HepG2 (cell line): ENCODE data around the gene RNFT2. TPM values are rescaled to one million over a fixed set of nuclear protein-coding genes. Genes with fewer than 3 reads are reported as not detected.

Source experiments
- ATAC-seq: fragments of 200-7000 bp; cut with Tn5 transposase; 3 replicates; pipeline ENCODE4 v1.9.1; 2020; ENCODE audit warnings: mild to moderate bottlenecking, moderate library complexity
- BruUV-seq: library from RNA; stranded (reverse); fragments of 400-500 nt; replicated peaks from 2 replicates; lab custom pipeline; 2021; lab: Mats Ljungman, UMichigan
- CTCF ChIA-PET: fragments of 300-600 bp; formaldehyde crosslinking; extraction: SDS; loops from one replicate; lab custom pipeline; 2021; ENCODE audit warnings: low total read pairs, inconsistent platforms, low intra/inter-chr PET ratio; lab: Yijun Ruan, JAX
- POLR2A ChIA-PET: fragments of 350-600 bp; sonication (Branson Sonifier 250); formaldehyde crosslinking; loops from one replicate; lab custom pipeline; 2020; ENCODE audit warnings: antibody characterized with exemption, inconsistent platforms; lab: Yijun Ruan, JAX
- DNase-seq: peaks from one replicate; pipeline ENCODE4 v3.0.0-alpha.2; 2015; ENCODE audit warnings: low spot score
- FAIRE-seq: peaks from 3 replicates; lab custom pipeline; 2011; peaks lifted over from hg19 to GRCh38; lab: Jason Lieb, UNC
- H2AFZ ChIP-seq: one replicate; pipeline ENCODE4 v1.6.1; 2011; ENCODE audit warnings: low read length, inconsistent platforms
- H3K27ac ChIP-seq: fragments of 300-600 bp; 3 replicates; pipeline ENCODE4 v1.8.0; 2011; ENCODE audit warnings: mixed run types, mild to moderate bottlenecking, mixed read lengths, low read length, inconsistent platforms; ENCODE audit not compliant: insufficient read depth; ENCODE audit errors: extremely low read length
- H3K27me3 ChIP-seq, 2 experiments: fragments of 200-600 bp in 1 of 2; 2 replicates in 1 of 2; 3 replicates in 1 of 2; pipeline versions ENCODE4 v1.6.0 to v1.8.0; 2011; ENCODE audit warnings: low read length in 2 of 2, mild to moderate bottlenecking in 2 of 2, moderate library complexity in 2 of 2, inconsistent platforms in 1 of 2; ENCODE audit not compliant: insufficient read depth in 2 of 2, control insufficient read depth in 1 of 2
- H3K36me3 ChIP-seq, 2 experiments: fragments of 200-600 bp in 1 of 2; replicated peaks in 1 of 2; 2 replicates in 1 of 2; 3 replicates in 1 of 2; pipeline versions ENCODE4 v1.5.1 to v1.8.0; 2011; ENCODE audit warnings: low read length in 2 of 2, inconsistent platforms in 1 of 2; ENCODE audit not compliant: insufficient read depth in 2 of 2, control insufficient read depth in 1 of 2
- H3K4me1 ChIP-seq: 2 replicates; pipeline ENCODE4 v1.5.1; 2012; ENCODE audit warnings: low read length, inconsistent platforms; ENCODE audit not compliant: insufficient read depth
- H3K4me2 ChIP-seq: 2 replicates; pipeline ENCODE4 v1.6.0; 2011; ENCODE audit warnings: low read depth, low read length, inconsistent platforms
- H3K4me3 ChIP-seq, 3 experiments: fragments of 200-600 bp in 1 of 3; sonication (generic), shearing (Covaris generic) in 1 of 3; replicated peaks in 1 of 3; 2 replicates each; pipeline ENCODE4 v1.5.1; 2011 to 2016; ENCODE audit warnings: low read length in 3 of 3, inconsistent platforms in 2 of 3, low read depth in 2 of 3, mild to moderate bottlenecking in 2 of 3, control low read depth in 1 of 3, mixed read lengths in 1 of 3; ENCODE audit not compliant: insufficient read depth in 1 of 3
- H3K79me2 ChIP-seq: one replicate; pipeline ENCODE4 v1.6.1; 2011; ENCODE audit warnings: low read length, inconsistent platforms; ENCODE audit not compliant: insufficient read depth
- H3K9ac ChIP-seq: 2 replicates; pipeline ENCODE4 v1.6.0; 2011; ENCODE audit warnings: mild to moderate bottlenecking, low read depth, low read length, inconsistent platforms; ENCODE audit not compliant: insufficient read depth
- H3K9me3 ChIP-seq: 2 replicates; pipeline ENCODE4 v1.5.1; 2012; ENCODE audit warnings: mild to moderate bottlenecking, low read length
- H4K20me1 ChIP-seq: 2 replicates; pipeline ENCODE4 v1.6.0; 2011; ENCODE audit warnings: inconsistent platforms, mild to moderate bottlenecking, low read length, moderate library complexity; ENCODE audit not compliant: insufficient read depth
- ARNT2 ChIP-seq: sonication (generic); formaldehyde crosslinking; IDR thresholded peaks from 2 replicates; pipeline ENCODE4 v1.8.0; 2022; ENCODE audit warnings: mild to moderate bottlenecking, low read depth, missing genetic modification reagents, moderate library complexity
- DDIT3 ChIP-seq: sonication (generic); formaldehyde crosslinking; IDR thresholded peaks from 2 replicates; pipeline ENCODE4 v1.4.0; 2020; ENCODE audit warnings: mild to moderate bottlenecking, missing genetic modification reagents
- ETS1 ChIP-seq: sonication (generic); formaldehyde crosslinking; IDR thresholded peaks from 2 replicates; pipeline ENCODE4 v1.4.0; 2020; ENCODE audit warnings: missing genetic modification reagents
- HDAC2 ChIP-seq: sonication (generic); formaldehyde crosslinking; IDR thresholded peaks from 2 replicates; pipeline ENCODE4 v1.4.0; 2020; ENCODE audit warnings: missing genetic modification reagents
- MTF1 ChIP-seq: sonication (generic); formaldehyde crosslinking; IDR thresholded peaks from 2 replicates; pipeline ENCODE4 v1.5.0; 2020; ENCODE audit warnings: missing genetic modification reagents
- SRY ChIP-seq: sonication (generic); formaldehyde crosslinking; IDR thresholded peaks from 2 replicates; pipeline ENCODE4 v1.8.0; 2022; ENCODE audit warnings: mild to moderate bottlenecking, missing genetic modification reagents
- ZFX ChIP-seq: sonication (generic); formaldehyde crosslinking; IDR thresholded peaks from 2 replicates; pipeline ENCODE4 v1.4.0; 2020; ENCODE audit warnings: mild to moderate bottlenecking, low read depth, missing genetic modification reagents, moderate library complexity
- WGBS: methylation state at CpG from one replicate; pipeline ENCODE4 v1.1.6; 2017; ENCODE audit warnings: low lambda C conversion rate; 5-methylcytosine and 5-hydroxymethylcytosine counted together
- in situ Hi-C: cut with HindIII; loops from 2 replicates; pipeline ENCODE4 v1.10.0; 2017; ENCODE audit warnings: low pct_unique_long_range_greater_than_20kb; ENCODE audit not compliant: extremely low pct_ligation_motif_present
- intact Hi-C: fragments of 100-400 bp; cut with micrococcal nuclease; formaldehyde crosslinking; loops from one replicate; pipeline ENCODE4 v1.10.0; 2022; ENCODE audit not compliant: unreplicated experiment
- polyA plus RNA-seq, 8 experiments: library from polyadenylated mRNA; depleted of rRNA in 3 of 8; stranded (reverse) in 7 of 8; unstranded in 1 of 8; fragments of >200 nt; fragmentation: Illumina TruSeq in 4 of 8; extraction: Trizol in 4 of 8; gene quantifications; 2 replicates each; pipeline versions ENCODE4 v1.2.1 to v1.2.3, GENCODE V29; 2011 to 2016; ENCODE audit warnings: low read depth in 4 of 8, missing spikeins in 1 of 8, mixed read lengths in 1 of 8; ENCODE audit not compliant: insufficient read depth in 1 of 8
- total RNA-seq, 5 experiments: library from RNA; depleted of rRNA; stranded (reverse); fragments of >200 nt; fragmentation: Illumina TruSeq; extraction: Trizol; gene quantifications; 2 replicates each; pipeline ENCODE4 v1.2.3, GENCODE V29; 2016; ENCODE audit warnings: low read depth in 1 of 5
- TF ChIP-seq, protein P1 (sequence below): sonication (generic); formaldehyde crosslinking; IDR thresholded peaks from 2 replicates; pipeline ENCODE4 v1.5.0; 2020; ENCODE audit warnings: missing genetic modification reagents
- TF ChIP-seq, protein P2 (sequence below), 2 experiments: fragments of 450-650 bp in 1 of 2; sonication (generic) in 1 of 2; formaldehyde crosslinking in 1 of 2; IDR thresholded peaks; 2 replicates each; pipeline versions ENCODE4 v1.6.1 to v1.8.0; 2016 to 2022; ENCODE audit warnings: antibody characterized with exemption in 1 of 2, mild to moderate bottlenecking in 1 of 2, missing genetic modification reagents in 1 of 2

Gene RNFT2
- total and polyA plus RNA-seq, 2 of the 13 experiments (the other 11 are each of a cell fraction or from before 2014, with no cell fraction given): 3.3 to 8.3 TPM

GRCh38 chr12:116884871-116885270 is 146.8 kb downstream of the RNFT2 start (continued):
- no peak for TF ChIP-seq HDAC2 (CRISPR knock-in tag)
- TF ChIP-seq ARNT2 (CRISPR knock-in tag): no peak

DNA sequence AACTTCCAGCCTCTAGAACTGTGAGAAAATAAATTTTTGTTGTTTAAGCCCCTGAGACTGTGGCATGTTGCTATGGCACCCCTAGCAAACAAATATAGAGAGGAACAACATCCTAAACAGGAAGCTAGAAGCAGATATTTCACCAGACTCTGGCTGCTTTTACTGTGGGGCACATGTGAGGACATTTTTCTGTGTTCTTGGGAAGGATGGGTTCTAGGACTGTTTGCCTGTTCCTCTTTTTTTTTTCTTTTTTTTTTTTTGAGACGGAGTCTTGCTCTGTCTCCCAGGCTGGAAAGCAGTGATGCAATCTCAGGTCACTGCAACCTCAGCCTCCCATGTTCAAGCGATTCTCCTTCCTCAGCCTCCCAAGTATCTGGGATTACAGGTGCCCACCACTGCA is 147.4 kb downstream of the RNFT2 start:
- Histone ChIP-seq H3K9me3 (no peaks in the 10 kb centered on the region), H3K27me3 (peaks cover 6 to 50% of the 10 kb centered on the region in 2 experiments), H3K79me2 (no peaks in the 10 kb centered on the region), H3K9ac (no peak overlapping the region), H4K20me1 (no peaks in the 10 kb centered on the region), H3K4me3 (no peak overlapping the region), H3K4me2 (no peak overlapping the region)
- WGBS: 11% methylated on average over 2 of the region's 2 CpGs
- ChIA-PET CTCF (no interaction called here), POLR2A (no interaction called here)
- intact Hi-C loops: no loop called here
- ATAC-seq (no peak), FAIRE-seq (no peak), DNase-seq (no peak)
- TF ChIP-seq, protein P1, sequence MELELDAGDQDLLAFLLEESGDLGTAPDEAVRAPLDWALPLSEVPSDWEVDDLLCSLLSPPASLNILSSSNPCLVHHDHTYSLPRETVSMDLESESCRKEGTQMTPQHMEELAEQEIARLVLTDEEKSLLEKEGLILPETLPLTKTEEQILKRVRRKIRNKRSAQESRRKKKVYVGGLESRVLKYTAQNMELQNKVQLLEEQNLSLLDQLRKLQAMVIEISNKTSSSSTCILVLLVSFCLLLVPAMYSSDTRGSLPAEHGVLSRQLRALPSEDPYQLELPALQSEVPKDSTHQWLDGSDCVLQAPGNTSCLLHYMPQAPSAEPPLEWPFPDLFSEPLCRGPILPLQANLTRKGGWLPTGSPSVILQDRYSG (CRISPR knock-in tag): no peak
- no peak for TF ChIP-seq ETS1 (CRISPR knock-in tag)
- no peak for TF ChIP-seq MTF1 (CRISPR knock-in tag)
- no peak for TF ChIP-seq DDIT3 (CRISPR knock-in tag)
- TF ChIP-seq SRY (CRISPR knock-in tag): no peak
- no peak for TF ChIP-seq ZFX (CRISPR knock-in tag)
- TF ChIP-seq, protein P2, sequence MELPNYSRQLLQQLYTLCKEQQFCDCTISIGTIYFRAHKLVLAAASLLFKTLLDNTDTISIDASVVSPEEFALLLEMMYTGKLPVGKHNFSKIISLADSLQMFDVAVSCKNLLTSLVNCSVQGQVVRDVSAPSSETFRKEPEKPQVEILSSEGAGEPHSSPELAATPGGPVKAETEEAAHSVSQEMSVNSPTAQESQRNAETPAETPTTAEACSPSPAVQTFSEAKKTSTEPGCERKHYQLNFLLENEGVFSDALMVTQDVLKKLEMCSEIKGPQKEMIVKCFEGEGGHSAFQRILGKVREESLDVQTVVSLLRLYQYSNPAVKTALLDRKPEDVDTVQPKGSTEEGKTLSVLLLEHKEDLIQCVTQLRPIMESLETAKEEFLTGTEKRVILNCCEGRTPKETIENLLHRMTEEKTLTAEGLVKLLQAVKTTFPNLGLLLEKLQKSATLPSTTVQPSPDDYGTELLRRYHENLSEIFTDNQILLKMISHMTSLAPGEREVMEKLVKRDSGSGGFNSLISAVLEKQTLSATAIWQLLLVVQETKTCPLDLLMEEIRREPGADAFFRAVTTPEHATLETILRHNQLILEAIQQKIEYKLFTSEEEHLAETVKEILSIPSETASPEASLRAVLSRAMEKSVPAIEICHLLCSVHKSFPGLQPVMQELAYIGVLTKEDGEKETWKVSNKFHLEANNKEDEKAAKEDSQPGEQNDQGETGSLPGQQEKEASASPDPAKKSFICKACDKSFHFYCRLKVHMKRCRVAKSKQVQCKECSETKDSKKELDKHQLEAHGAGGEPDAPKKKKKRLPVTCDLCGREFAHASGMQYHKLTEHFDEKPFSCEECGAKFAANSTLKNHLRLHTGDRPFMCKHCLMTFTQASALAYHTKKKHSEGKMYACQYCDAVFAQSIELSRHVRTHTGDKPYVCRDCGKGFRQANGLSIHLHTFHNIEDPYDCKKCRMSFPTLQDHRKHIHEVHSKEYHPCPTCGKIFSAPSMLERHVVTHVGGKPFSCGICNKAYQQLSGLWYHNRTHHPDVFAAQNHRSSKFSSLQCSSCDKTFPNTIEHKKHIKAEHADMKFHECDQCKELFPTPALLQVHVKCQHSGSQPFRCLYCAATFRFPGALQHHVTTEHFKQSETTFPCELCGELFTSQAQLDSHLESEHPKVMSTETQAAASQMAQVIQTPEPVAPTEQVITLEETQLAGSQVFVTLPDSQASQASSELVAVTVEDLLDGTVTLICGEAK (IDR thresholded peaks at IDR 0.05): no peak
- TF ChIP-seq, protein P2 (CRISPR knock-in tag; IDR thresholded peaks at IDR 0.05): no peak
- TF ChIP-seq, all 625 proteins: peak for 0
- no TSS peak for BruUV-seq
- Histone ChIP-seq H3K27ac (no peak overlapping the region), H3K4me1 (peaks cover 25% of the 10 kb centered on the region), H2AFZ (no peak overlapping the region), H3K36me3 (no peaks in the 10 kb centered on the region)
- in situ Hi-C loops: no loop called here
